Measurements from ENCODE around the gene NFIC.

The NFIC gene

DNA sequence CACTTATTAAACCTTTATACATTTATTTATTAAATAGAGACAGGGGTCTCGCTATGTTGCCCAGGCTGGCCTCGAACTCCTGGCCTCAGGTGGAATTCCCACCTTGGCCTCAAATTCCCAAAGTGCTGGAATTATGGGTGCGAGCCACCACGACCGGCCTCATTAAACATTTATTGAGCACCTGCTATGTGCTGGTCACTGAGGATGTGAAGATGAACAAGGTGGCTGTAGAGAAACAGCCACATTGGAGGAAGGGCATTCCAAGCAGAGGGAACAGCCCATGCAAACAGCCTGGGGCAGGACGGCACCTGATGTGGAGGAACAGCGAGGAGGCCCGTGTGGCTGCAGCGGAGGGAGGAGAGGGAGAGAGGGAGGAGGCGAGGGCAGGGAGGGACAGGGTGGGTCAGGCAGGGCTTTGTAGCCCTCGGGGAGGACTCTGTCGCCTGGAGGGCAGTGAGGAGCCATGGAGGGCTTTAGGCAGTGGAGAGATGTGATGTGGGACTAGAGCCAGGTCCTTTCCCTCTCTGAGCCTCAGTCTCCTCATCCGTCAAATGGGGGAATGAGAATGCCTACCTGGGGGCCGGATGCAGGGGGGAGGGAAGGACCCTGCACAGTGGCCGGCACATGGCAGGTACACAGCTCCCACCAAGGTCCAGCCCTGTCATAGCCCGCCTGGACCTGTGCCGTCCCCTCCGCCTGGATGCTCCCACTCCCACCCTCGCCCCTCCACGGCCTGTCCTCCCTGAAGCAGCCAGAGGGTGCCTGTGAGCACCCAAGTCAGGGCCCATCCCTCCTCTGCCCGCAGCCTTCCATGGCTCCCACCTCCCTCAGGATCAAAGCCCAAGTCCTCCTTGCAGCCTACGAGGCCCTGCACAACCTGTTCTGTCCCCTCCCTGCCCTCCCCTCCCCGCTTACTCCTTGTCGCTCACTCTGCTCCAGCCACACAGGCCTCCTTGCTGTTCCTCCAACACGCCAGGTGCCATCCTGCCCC lies 21.5 kb upstream of the NFIC start:
- no peaks in the 10 kb centered on the region for H3K27me3 ChIP-seq (ENCODE audit: insufficient read depth, low read length, poor library complexity)
- H3K36me3 ChIP-seq (ENCODE audit: insufficient read depth, low read length): no peaks in the 10 kb centered on the region
- no peak overlapping the region for H3K4me3 ChIP-seq (ENCODE audit: low read depth in 1 of 2, low read length in 2 of 2)
- H4K20me1 ChIP-seq (ENCODE audit: insufficient read depth, low read length): no peaks in the 10 kb centered on the region
- H2AFZ ChIP-seq (ENCODE audit: low read depth, low read length): no peak overlapping the region
- H3K9me3 ChIP-seq (ENCODE audit: insufficient read depth, low read length, severe bottlenecking): no peaks in the 10 kb centered on the region
- H3K27ac ChIP-seq (ENCODE audit: low read length): no peak overlapping the region
- ATAC-seq (ENCODE audit: insufficient read depth, low read depth) (no peak), DNase-seq (no peak)
- peaks cover 5% of the 10 kb centered on the region for H3K4me1 ChIP-seq (ENCODE audit: insufficient read depth, low read length)
- no peak for TF ChIP-seq EZH2 (IDR thresholded peaks at IDR 0.05; ENCODE audit: borderline replicate concordance, low read depth, low read length, severe bottlenecking)
- TF ChIP-seq, protein P1, sequence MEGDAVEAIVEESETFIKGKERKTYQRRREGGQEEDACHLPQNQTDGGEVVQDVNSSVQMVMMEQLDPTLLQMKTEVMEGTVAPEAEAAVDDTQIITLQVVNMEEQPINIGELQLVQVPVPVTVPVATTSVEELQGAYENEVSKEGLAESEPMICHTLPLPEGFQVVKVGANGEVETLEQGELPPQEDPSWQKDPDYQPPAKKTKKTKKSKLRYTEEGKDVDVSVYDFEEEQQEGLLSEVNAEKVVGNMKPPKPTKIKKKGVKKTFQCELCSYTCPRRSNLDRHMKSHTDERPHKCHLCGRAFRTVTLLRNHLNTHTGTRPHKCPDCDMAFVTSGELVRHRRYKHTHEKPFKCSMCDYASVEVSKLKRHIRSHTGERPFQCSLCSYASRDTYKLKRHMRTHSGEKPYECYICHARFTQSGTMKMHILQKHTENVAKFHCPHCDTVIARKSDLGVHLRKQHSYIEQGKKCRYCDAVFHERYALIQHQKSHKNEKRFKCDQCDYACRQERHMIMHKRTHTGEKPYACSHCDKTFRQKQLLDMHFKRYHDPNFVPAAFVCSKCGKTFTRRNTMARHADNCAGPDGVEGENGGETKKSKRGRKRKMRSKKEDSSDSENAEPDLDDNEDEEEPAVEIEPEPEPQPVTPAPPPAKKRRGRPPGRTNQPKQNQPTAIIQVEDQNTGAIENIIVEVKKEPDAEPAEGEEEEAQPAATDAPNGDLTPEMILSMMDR (IDR thresholded peaks at IDR 0.05; ENCODE audit: borderline replicate concordance, extremely low read depth, low read length, poor library complexity, severe bottlenecking): no peak
- no peak overlapping the region for H3K4me2 ChIP-seq (ENCODE audit: insufficient read depth, low read length)
- H3K9ac ChIP-seq (ENCODE audit: low read depth, low read length): no peak overlapping the region
- H3K79me2 ChIP-seq (ENCODE audit: insufficient read depth, low read length): no peaks in the 10 kb centered on the region

DNA sequence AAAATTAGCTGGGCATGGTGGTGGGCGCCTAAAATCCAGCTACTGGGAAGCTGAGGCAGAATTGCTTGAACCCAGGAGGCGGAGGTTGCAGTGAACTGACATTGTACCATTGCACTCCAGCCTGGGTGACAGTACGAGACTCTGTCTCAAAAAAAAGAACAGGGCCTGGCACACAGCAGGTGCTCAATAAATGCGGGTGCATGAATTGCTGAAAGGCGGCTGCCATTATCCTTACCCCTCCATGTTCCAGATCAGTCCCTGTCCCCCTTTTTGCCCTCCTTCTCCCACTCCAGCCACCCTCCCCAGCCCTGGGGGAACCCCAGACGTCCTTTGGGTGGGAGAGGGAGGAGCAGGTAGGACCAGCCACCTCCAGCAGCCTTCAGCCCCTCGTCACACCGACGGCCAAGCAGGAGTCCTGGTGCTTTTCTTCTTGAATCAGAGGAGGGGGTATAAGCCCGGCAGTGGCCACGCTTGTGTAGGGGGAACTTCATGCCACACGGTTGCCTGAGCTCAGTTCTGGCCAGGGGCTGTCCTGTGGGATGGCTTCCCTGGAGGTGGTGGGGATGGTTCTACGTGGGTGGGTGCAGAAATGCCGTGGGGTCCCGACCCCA lies 20.4 kb upstream of the NFIC start:
- H3K4me1 ChIP-seq (ENCODE audit: insufficient read depth, low read length): peaks cover 5% of the 10 kb centered on the region
- no peak for DNase-seq
- ATAC-seq (ENCODE audit: insufficient read depth, low read depth): no peak
- H3K27ac ChIP-seq (ENCODE audit: low read length): no peak overlapping the region
- no peaks in the 10 kb centered on the region for H3K36me3 ChIP-seq (ENCODE audit: insufficient read depth, low read length)
- no peaks in the 10 kb centered on the region for H4K20me1 ChIP-seq (ENCODE audit: insufficient read depth, low read length)
- H3K9me3 ChIP-seq (ENCODE audit: insufficient read depth, low read length, severe bottlenecking): no peaks in the 10 kb centered on the region
- H2AFZ ChIP-seq (ENCODE audit: low read depth, low read length): no peak overlapping the region
- no peak overlapping the region for H3K9ac ChIP-seq (ENCODE audit: low read depth, low read length)
- H3K27me3 ChIP-seq (ENCODE audit: insufficient read depth, low read length, poor library complexity): no peaks in the 10 kb centered on the region
- H3K79me2 ChIP-seq (ENCODE audit: insufficient read depth, low read length): no peaks in the 10 kb centered on the region
- no peak for TF ChIP-seq EZH2 (IDR thresholded peaks at IDR 0.05; ENCODE audit: borderline replicate concordance, low read depth, low read length, severe bottlenecking)
- TF ChIP-seq, protein P1 (IDR thresholded peaks at IDR 0.05; ENCODE audit: borderline replicate concordance, extremely low read depth, low read length, poor library complexity, severe bottlenecking): no peak
- H3K4me2 ChIP-seq (ENCODE audit: insufficient read depth, low read length): no peak overlapping the region
- H3K4me3 ChIP-seq (ENCODE audit: low read depth in 1 of 2, low read length in 2 of 2): no peak overlapping the region

DNA sequence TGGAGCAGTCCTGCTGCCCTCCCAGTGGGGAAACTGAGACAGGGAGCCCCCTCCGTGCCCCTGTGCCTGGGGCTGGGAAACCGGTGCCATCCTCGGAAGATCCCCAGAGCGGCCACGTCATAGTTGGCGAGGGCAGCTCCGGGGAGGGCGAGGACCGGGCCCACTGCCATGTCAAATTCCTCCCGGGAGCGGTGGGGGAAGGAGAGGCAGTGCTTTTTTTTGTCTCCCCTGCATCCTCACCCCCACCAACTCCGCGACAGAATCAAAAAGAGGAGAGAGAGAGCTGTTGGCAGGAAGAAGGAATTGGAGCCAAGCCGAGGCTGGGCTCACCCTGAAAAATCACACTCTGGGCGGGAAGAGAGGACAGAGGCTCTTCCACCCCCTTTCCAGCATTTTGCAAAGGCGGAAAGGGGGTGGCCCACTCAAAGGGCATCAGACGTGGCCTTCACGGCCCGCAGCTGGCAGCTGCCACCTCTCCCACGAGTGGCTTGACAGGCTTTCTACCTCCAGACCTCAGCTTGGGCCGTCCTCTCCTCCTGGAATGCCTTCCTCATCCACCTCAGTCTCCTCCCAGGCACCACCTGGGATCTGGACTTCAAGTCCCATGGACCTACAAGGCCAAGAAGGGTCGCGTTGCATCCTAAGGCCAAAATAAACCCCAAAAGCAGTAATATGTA lies 19.6 kb upstream of the NFIC start:
- H3K9ac ChIP-seq (ENCODE audit: low read depth, low read length): no peak overlapping the region
- H3K4me3 ChIP-seq (ENCODE audit: low read depth in 1 of 2, low read length in 2 of 2): no peak overlapping the region
- H3K79me2 ChIP-seq (ENCODE audit: insufficient read depth, low read length): no peaks in the 10 kb centered on the region
- no peak overlapping the region for H3K27ac ChIP-seq (ENCODE audit: low read length)
- H3K9me3 ChIP-seq (ENCODE audit: insufficient read depth, low read length, severe bottlenecking): no peaks in the 10 kb centered on the region
- H4K20me1 ChIP-seq (ENCODE audit: insufficient read depth, low read length): no peaks in the 10 kb centered on the region
- H2AFZ ChIP-seq (ENCODE audit: low read depth, low read length): no peak overlapping the region
- DNase-seq (no peak), ATAC-seq (ENCODE audit: insufficient read depth, low read depth) (no peak)
- no peak overlapping the region for H3K4me2 ChIP-seq (ENCODE audit: insufficient read depth, low read length)
- H3K27me3 ChIP-seq (ENCODE audit: insufficient read depth, low read length, poor library complexity): no peaks in the 10 kb centered on the region
- H3K36me3 ChIP-seq (ENCODE audit: insufficient read depth, low read length): no peaks in the 10 kb centered on the region
- no peaks in the 10 kb centered on the region for H3K4me1 ChIP-seq (ENCODE audit: insufficient read depth, low read length)
- TF ChIP-seq, protein P1 (IDR thresholded peaks at IDR 0.05; ENCODE audit: borderline replicate concordance, extremely low read depth, low read length, poor library complexity, severe bottlenecking): no peak
- TF ChIP-seq EZH2 (IDR thresholded peaks at IDR 0.05; ENCODE audit: borderline replicate concordance, low read depth, low read length, severe bottlenecking): no peak

All from DND-41 (cell line).